D721Med (cell line): Measurements from ENCODE around the gene PIK3CB.

ENCODE experiments used
- DNase-seq: peaks from one replicate; pipeline ENCODE4 v3.0.0; 2011; ENCODE audit warnings: low spot score; ENCODE audit not compliant: insufficient read length
- FAIRE-seq: peaks from 2 replicates; lab custom pipeline; 2011; peaks lifted over from hg19 to GRCh38; lab: Jason Lieb, UNC
- CTCF ChIP-seq: IDR thresholded peaks from 2 replicates; pipeline ENCODE4 v1.5.1; 2012; ENCODE audit warnings: mild to moderate bottlenecking, control low read depth; ENCODE audit not compliant: insufficient read depth; ENCODE audit errors: missing control alignments

Gene PIK3CB

GRCh38 chr3:138668107-138668506, 166.6 kb downstream of the PIK3CB start:
- no peak for FAIRE-seq
- no peak for DNase-seq
- TF ChIP-seq CTCF: no peak

- DNase-seq (no peak), FAIRE-seq (no peak)
- TF ChIP-seq CTCF: no peak
These were observed 177.2 kb downstream of the PIK3CB start for GRCh38 chr3:138657508-138657907.

- DNase-seq (no peak), FAIRE-seq (no peak)
- no peak for TF ChIP-seq CTCF
These were observed 181.2 kb downstream of the PIK3CB start for GRCh38 chr3:138653567-138653966.

GRCh38 chr3:138649134-138649533, 185.6 kb downstream of the PIK3CB start:
- FAIRE-seq: no peak
- TF ChIP-seq CTCF: no peak

GRCh38 chr3:138646513-138646912, 188.2 kb downstream of the PIK3CB start:
- no peak for TF ChIP-seq CTCF
- DNase-seq (no peak), FAIRE-seq (no peak)

More at GRCh38 chr3:138649134-138649533, 185.6 kb downstream of the PIK3CB start:
- DNase-seq: no peak

- TF ChIP-seq CTCF: no peak
- DNase-seq (no peak), FAIRE-seq (no peak)
These were observed 188.7 kb downstream of the PIK3CB start for GRCh38 chr3:138646008-138646407.

- TF ChIP-seq CTCF: no peak
- DNase-seq (no peak), FAIRE-seq (no peak)
These were observed 191.8 kb downstream of the PIK3CB start for GRCh38 chr3:138642927-138643253.
